ENCODE results near the gene CD24. TPM values are rescaled to one million over a fixed set of nuclear protein-coding genes. Genes with fewer than 3 reads are reported as not detected.

The CD24 gene
- total and polyA plus RNA-seq, 2 donors (not counting 1 experiment from before 2014, with no cell fraction given), result 0.17 to 0.69 TPM

DNA sequence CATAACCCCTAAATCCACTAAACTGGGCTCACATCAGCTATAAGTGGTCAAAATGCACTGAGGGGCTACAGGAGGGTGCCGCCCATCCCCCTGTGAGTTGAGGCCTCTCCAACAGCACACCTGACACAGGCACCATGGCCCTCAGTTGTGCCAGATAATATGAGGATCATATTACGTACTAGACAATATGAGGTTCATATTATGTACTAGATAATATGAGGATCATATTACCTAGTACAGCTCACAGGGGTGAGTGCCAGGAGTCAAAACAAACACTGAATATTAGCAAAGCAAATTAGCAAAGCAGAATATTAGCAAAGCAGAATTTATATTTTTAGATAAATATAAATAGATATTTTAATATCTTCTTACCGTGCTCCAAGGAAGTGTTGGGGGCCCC lies 35.3 kb downstream of the CD24 start:
- Histone ChIP-seq H3K27ac (ENCODE audit: insufficient read depth, low read length) (no peak overlapping the region), H3K36me3 (ENCODE audit: control insufficient read depth, insufficient read depth, low read length) (no peaks in the 10 kb centered on the region), H4K20me1 (ENCODE audit: control insufficient read depth, extremely low read depth, insufficient read depth, low read length) (no peaks in the 10 kb centered on the region), H3K27me3 (ENCODE audit: control insufficient read depth, insufficient read depth, low read length) (no peaks in the 10 kb centered on the region), H3K9me3 (ENCODE audit: control insufficient read depth, insufficient read depth, low read depth, low read length) (no peaks in the 10 kb centered on the region), H3K79me2 (ENCODE audit: control insufficient read depth, insufficient read depth, low read length) (no peaks in the 10 kb centered on the region), H3K4me3 (replicated peaks in 1 of 4; ENCODE audit: control extremely low read depth in 1 of 4, insufficient read depth in 1 of 4, low read depth in 3 of 4, low read length in 4 of 4) (no peak overlapping the region), H2AFZ (ENCODE audit: low read length) (no peak overlapping the region), H3K4me2 (ENCODE audit: extremely low read depth, insufficient read depth, low read length) (no peak overlapping the region), H3K9ac (ENCODE audit: insufficient read depth, low read length) (no peak overlapping the region), H3K4me1 (ENCODE audit: control insufficient read depth, extremely low read depth, insufficient read depth, low read length) (no peaks in the 10 kb centered on the region)
- TF ChIP-seq CTCF (conservative IDR thresholded peaks at IDR 0.05 in 1 of 2, IDR thresholded peaks at IDR 0.05 in 1 of 2; ENCODE audit: low read depth in 1 of 2, low read length in 2 of 2) (no peak), EZH2 (IDR thresholded peaks at IDR 0.05; ENCODE audit: low read length, missing control alignments) (no peak)
- no peak for DNase-seq (ENCODE audit: low read depth in 2 of 2)

- Histone ChIP-seq H3K9me3 (ENCODE audit: control insufficient read depth, insufficient read depth, low read depth, low read length) (no peaks in the 10 kb centered on the region), H3K27ac (ENCODE audit: insufficient read depth, low read length) (no peak overlapping the region), H3K79me2 (ENCODE audit: control insufficient read depth, insufficient read depth, low read length) (no peaks in the 10 kb centered on the region), H2AFZ (ENCODE audit: low read length) (no peak overlapping the region), H3K4me3 (replicated peaks in 1 of 4; ENCODE audit: control extremely low read depth in 1 of 4, insufficient read depth in 1 of 4, low read depth in 3 of 4, low read length in 4 of 4) (no peak overlapping the region), H3K4me2 (ENCODE audit: extremely low read depth, insufficient read depth, low read length) (no peak overlapping the region), H3K36me3 (ENCODE audit: control insufficient read depth, insufficient read depth, low read length) (no peaks in the 10 kb centered on the region), H3K27me3 (ENCODE audit: control insufficient read depth, insufficient read depth, low read length) (no peaks in the 10 kb centered on the region), H4K20me1 (ENCODE audit: control insufficient read depth, extremely low read depth, insufficient read depth, low read length) (no peaks in the 10 kb centered on the region), H3K9ac (ENCODE audit: insufficient read depth, low read length) (no peak overlapping the region), H3K4me1 (ENCODE audit: control insufficient read depth, extremely low read depth, insufficient read depth, low read length) (no peaks in the 10 kb centered on the region)
- TF ChIP-seq CTCF (conservative IDR thresholded peaks at IDR 0.05 in 1 of 2, IDR thresholded peaks at IDR 0.05 in 1 of 2; ENCODE audit: low read depth in 1 of 2, low read length in 2 of 2) (no peak), EZH2 (IDR thresholded peaks at IDR 0.05; ENCODE audit: low read length, missing control alignments) (no peak)
- DNase-seq (ENCODE audit: low read depth in 2 of 2), result peak; percentile 22 to 34
These were observed 46.8 kb downstream of the CD24 start for GRCh38 chr6:106927531-106928398.

GRCh38 chr6:106925948-106926347 lies 48.6 kb downstream of the CD24 start:
- Histone ChIP-seq H3K36me3 (ENCODE audit: control insufficient read depth, insufficient read depth, low read length) (no peaks in the 10 kb centered on the region), H3K4me1 (ENCODE audit: control insufficient read depth, extremely low read depth, insufficient read depth, low read length) (no peaks in the 10 kb centered on the region), H3K9ac (ENCODE audit: insufficient read depth, low read length) (no peak overlapping the region), H3K27ac (ENCODE audit: insufficient read depth, low read length) (no peak overlapping the region), H3K9me3 (ENCODE audit: control insufficient read depth, insufficient read depth, low read depth, low read length) (no peaks in the 10 kb centered on the region), H3K4me3 (replicated peaks in 1 of 4; ENCODE audit: control extremely low read depth in 1 of 4, insufficient read depth in 1 of 4, low read depth in 3 of 4, low read length in 4 of 4) (no peak overlapping the region), H3K27me3 (ENCODE audit: control insufficient read depth, insufficient read depth, low read length) (no peaks in the 10 kb centered on the region), H2AFZ (ENCODE audit: low read length) (no peak overlapping the region), H3K4me2 (ENCODE audit: extremely low read depth, insufficient read depth, low read length) (no peak overlapping the region), H3K79me2 (ENCODE audit: control insufficient read depth, insufficient read depth, low read length) (no peaks in the 10 kb centered on the region), H4K20me1 (ENCODE audit: control insufficient read depth, extremely low read depth, insufficient read depth, low read length) (no peaks in the 10 kb centered on the region)
- TF ChIP-seq CTCF (conservative IDR thresholded peaks at IDR 0.05 in 1 of 2, IDR thresholded peaks at IDR 0.05 in 1 of 2; ENCODE audit: low read depth in 1 of 2, low read length in 2 of 2), result no peak
- TF ChIP-seq EZH2 (IDR thresholded peaks at IDR 0.05; ENCODE audit: low read length, missing control alignments), result no peak
- DNase-seq (ENCODE audit: low read depth in 2 of 2), result no peak

All from fibroblast of lung (primary cell).